GM12891 (cell line): ENCODE results near the gene WNK1.

Experiments
- PAX5 ChIP-seq: IDR thresholded peaks from 2 replicates; pipeline ENCODE4 v1.6.1; 2011; ENCODE audit warnings: low read length, moderate library complexity, mild to moderate bottlenecking; ENCODE audit not compliant: insufficient read depth, severe bottlenecking
- POLR2A ChIP-seq: IDR thresholded peaks from 2 replicates; pipeline ENCODE4 v1.6.1; 2011; ENCODE audit warnings: low read depth, low read length, control low read depth
- POLR2AphosphoS5 ChIP-seq: IDR thresholded peaks from 2 replicates; pipeline ENCODE4 v1.6.1; 2011; ENCODE audit warnings: low read depth, low read length, control low read depth
- POU2F2 ChIP-seq: IDR thresholded peaks from 2 replicates; pipeline ENCODE4 v1.6.1; 2011; ENCODE audit warnings: low read depth, mild to moderate bottlenecking, control low read depth, low read length, moderate library complexity
- TAF1 ChIP-seq: IDR thresholded peaks from 2 replicates; pipeline ENCODE4 v1.6.1; 2011; ENCODE audit warnings: low read depth, low read length, control low read depth

GRCh38 chr12:830111-830867, 77.9 kb downstream of the WNK1 start:
- TF ChIP-seq POLR2A (no peak), POLR2AphosphoS5 (no peak), TAF1 (no peak), PAX5 (no peak), POU2F2 (no peak)
